Renal cortical epithelial cell (primary cell): ENCODE data around the gene BCL2L1. TPM values are rescaled to one million over a fixed set of nuclear protein-coding genes. Genes with fewer than 3 reads are reported as not detected.
"Not testable (repeated sequence)": the region's sequence is repeated elsewhere in the genome, so short reads cannot be mapped to it uniquely, and the experiment has no call there.

Source experiments
- DNase-seq: peaks from one replicate; pipeline ENCODE4 v3.0.0-alpha.2; 2011; ENCODE audit warnings: low read depth
- total RNA-seq: library from RNA; depleted of rRNA; stranded (reverse); fragments of >200 nt; gene quantifications from 2 replicates; pipeline ENCODE4 v1.2.3, GENCODE V29; 2014

BCL2L1 gene
- total RNA-seq, 1 donor from 2014 or later: 222 TPM

GRCh38 chr20:31648104-31648503, 74.6 kb downstream of the BCL2L1 start:
- not testable (repeated sequence) for DNase-seq

GRCh38 chr20:31644701-31645100, 78.0 kb downstream of the BCL2L1 start:
- DNase-seq: no peak

GRCh38 chr20:31643522-31643921, 79.1 kb downstream of the BCL2L1 start:
- no peak for DNase-seq

GRCh38 chr20:31642837-31643236, 79.8 kb downstream of the BCL2L1 start:
- DNase-seq: no peak

GRCh38 chr20:31641391-31641790, 81.3 kb downstream of the BCL2L1 start:
- no peak for DNase-seq

- DNase-seq: no peak
Measured at GRCh38 chr20:31640259-31640658, 82.4 kb downstream of the BCL2L1 start.

- DNase-seq: no peak
Measured at GRCh38 chr20:31638816-31639215, 83.9 kb downstream of the BCL2L1 start.

GRCh38 chr20:31638317-31638716, 84.4 kb downstream of the BCL2L1 start:
- no peak for DNase-seq

GRCh38 chr20:31637660-31638059, 85.0 kb downstream of the BCL2L1 start, which contains the start of gene COX4I2:
Gene COX4I2, plus strand, starts transcription at chr20:31637912. Its CDS starts 1,106 bp downstream, at chr20:31639018.
- DNase-seq: no peak

- DNase-seq: no peak
Measured at GRCh38 chr20:31633339-31633914, 89.2 kb downstream of the BCL2L1 start.

- no peak for DNase-seq
Measured at GRCh38 chr20:31632548-31633338, 89.9 kb downstream of the BCL2L1 start.

GRCh38 chr20:31630187-31630790, 92.4 kb downstream of the BCL2L1 start:
- no peak for DNase-seq

- DNase-seq: not testable (repeated sequence)
Measured at GRCh38 chr20:31628057-31628456, 94.6 kb downstream of the BCL2L1 start.

- not testable (repeated sequence) for DNase-seq
Measured at GRCh38 chr20:31626534-31626933, 96.1 kb downstream of the BCL2L1 start.

- not testable (repeated sequence) for DNase-seq
Measured at GRCh38 chr20:31623123-31623505, 99.6 kb downstream of the BCL2L1 start.

GRCh38 chr20:31620246-31620645, 102.4 kb downstream of the BCL2L1 start:
- no peak for DNase-seq

- DNase-seq: no peak
Measured at GRCh38 chr20:31617432-31618104, 105.1 kb downstream of the BCL2L1 start.

GRCh38 chr20:31615416-31615815, 107.3 kb downstream of the BCL2L1 start:
- no peak for DNase-seq
